ENCODE measurements around the gene SGF29.
"Not testable (repeated sequence)": the region's sequence is repeated elsewhere in the genome, so short reads cannot be mapped to it uniquely, and the experiment has no call there.

Gene SGF29

GRCh38 chr16:28597692-28598261 lies 44.1 kb downstream of the SGF29 start:
- DNase-seq = no peak

GRCh38 chr16:28599377-28600285 lies 45.9 kb downstream of the SGF29 start:
- not testable (repeated sequence) for DNase-seq

- not testable (repeated sequence) for DNase-seq
These were observed 47.2 kb downstream of the SGF29 start for GRCh38 chr16:28600965-28601364.

GRCh38 chr16:28601589-28601988 lies 47.9 kb downstream of the SGF29 start:
- not testable (repeated sequence) for DNase-seq

GRCh38 chr16:28602062-28602461 lies 48.3 kb downstream of the SGF29 start:
- not testable (repeated sequence) for DNase-seq

- no peak for DNase-seq
These were observed 48.8 kb downstream of the SGF29 start for GRCh38 chr16:28602529-28602928.

- no peak for DNase-seq
These were observed 49.9 kb downstream of the SGF29 start for GRCh38 chr16:28603381-28604185.

GRCh38 chr16:28604186-28604565 lies 50.5 kb downstream of the SGF29 start:
- DNase-seq = no peak

GRCh38 chr16:28606291-28607115 lies 52.8 kb downstream of the SGF29 start:
- DNase-seq = no peak

GRCh38 chr16:28607116-28607623 lies 53.5 kb downstream of the SGF29 start:
- DNase-seq = no peak

GRCh38 chr16:28607681-28608495 lies 54.2 kb downstream of the SGF29 start:
- not testable (repeated sequence) for DNase-seq

- not testable (repeated sequence) for DNase-seq
These were observed 54.7 kb downstream of the SGF29 start for GRCh38 chr16:28608496-28608808.

- not testable (repeated sequence) for DNase-seq
These were observed 55.3 kb downstream of the SGF29 start for GRCh38 chr16:28608867-28609596.

- DNase-seq = peak in 1 of 6 experiments; percentile 13
These were observed 56.2 kb downstream of the SGF29 start, which contains the start of gene SULT1A1 for GRCh38 chr16:28609631-28610594. TSS of gene SULT1A1 (minus strand) at chr16:28610044. CDS start at chr16:28608855, 1,189 bp downstream.

GRCh38 chr16:28610595-28611191 lies 57.0 kb downstream of the SGF29 start:
- DNase-seq = no peak

- DNase-seq = not testable (repeated sequence)
These were observed 58.9 kb downstream of the SGF29 start for GRCh38 chr16:28612359-28613280.

- not testable (repeated sequence) for DNase-seq
These were observed 60.2 kb downstream of the SGF29 start for GRCh38 chr16:28613912-28614311.

GRCh38 chr16:28614561-28614960 lies 60.8 kb downstream of the SGF29 start:
- not testable (repeated sequence) for DNase-seq
